HUDEP-2 (cell line): ENCODE measurements around the gene PPP1CC.
"Not testable (repeated sequence)": the region's sequence is repeated elsewhere in the genome, so short reads cannot be mapped to it uniquely, and the experiment has no call there.

Experiments
- DNase-seq, 76 experiments: peaks; one replicate each; lab custom pipeline; 2025; ENCODE audit not compliant: unreplicated experiment in 76 of 76; lab: John Stamatoyannopoulos, UW

Gene PPP1CC

DNA sequence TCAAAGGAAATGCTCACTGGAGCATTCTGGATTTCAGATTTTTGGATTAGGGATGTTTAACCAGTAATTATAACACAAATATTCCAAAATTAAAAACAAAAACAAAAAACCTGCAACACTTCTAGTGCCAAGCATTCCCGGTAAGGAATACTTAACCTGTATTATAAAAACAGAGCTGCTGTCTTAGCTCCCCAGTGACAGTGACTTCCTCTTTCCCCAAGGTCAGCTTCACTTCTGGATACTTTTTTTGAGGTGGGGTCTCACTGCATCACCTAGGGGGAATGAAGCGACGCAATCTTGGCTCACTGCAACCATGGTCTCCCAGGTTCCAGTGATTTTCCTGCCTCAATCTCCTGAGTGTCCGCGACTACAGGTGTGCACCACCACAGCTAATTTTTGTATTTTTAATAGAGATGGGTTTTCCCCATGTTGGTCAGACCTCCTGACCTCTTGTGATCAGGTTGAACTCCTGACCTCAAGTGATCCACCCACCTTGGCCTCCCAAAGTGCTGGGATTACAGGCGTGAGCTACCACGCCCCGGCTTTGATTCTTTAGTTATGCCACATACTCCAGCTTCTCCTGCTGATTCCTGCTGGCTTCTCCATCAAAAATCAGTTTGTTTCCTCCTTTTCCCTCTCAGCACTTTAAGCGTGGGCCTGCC is 15.9 kb downstream of the PPP1CC start:
- DNase-seq: no peak

DNA sequence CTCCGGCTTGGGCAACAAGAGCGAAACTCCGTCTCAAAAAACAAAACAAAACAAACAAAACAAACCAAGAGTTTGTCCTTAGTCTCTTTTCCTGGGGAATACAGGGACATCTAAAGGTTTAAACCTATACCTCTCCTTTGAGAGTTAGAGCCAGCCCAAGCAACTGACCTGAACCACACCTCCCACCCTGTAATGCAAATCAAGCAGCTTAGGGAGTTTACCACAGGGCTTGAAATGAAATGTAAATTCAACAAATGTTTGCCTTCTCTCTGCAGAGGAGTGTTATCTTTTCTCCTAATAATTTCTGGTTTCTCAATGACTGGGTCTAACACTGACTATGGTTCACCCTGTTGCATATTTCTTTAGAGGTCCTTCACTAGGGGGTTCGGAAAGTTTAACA is 16.7 kb downstream of the PPP1CC start:
- no peak for DNase-seq

GRCh38 chr12:110725267-110725666 is 17.4 kb downstream of the PPP1CC start:
- DNase-seq: no peak

DNA sequence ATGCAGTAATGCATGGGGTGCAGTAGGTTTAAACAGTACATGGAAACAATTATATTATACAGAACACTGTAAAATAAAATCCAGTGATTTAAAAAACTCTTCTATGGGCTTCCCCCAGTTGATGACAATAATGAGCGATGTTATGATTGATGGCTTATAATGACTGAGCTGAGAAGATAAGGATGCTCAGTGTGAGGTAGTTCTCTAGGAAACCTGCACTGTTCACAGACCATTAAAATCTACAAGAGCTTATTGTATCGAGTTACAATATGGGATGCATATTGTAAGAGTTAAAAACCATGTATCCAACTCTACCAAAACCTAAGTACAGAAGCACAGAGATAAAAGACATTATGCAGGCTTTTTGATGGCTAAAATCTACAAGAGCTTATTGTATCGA is 19.8 kb downstream of the PPP1CC start:
- not testable (repeated sequence) for DNase-seq

DNA sequence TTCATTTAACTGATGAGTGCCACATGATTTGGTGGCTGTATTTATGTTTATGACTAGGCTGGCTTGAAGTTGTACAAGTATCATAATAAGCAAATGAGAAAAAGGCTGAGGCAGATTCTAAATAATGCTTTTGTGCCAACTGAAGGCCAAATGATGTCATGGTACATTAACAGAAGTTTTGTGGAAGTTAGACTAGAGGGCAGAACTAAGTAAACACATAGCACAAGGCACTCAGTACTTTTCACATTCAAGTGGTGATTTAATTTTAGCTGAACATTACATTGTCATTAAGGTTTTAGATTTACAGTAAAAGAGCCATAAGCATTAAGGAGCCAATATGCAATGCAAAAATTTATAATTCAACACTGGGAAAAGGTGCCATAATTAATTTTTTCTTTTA is 21.1 kb downstream of the PPP1CC start:
- no peak for DNase-seq

GRCh38 chr12:110720516-110720915 is 22.2 kb downstream of the PPP1CC start:
- no peak for DNase-seq

- no peak for DNase-seq
These were observed 24.3 kb downstream of the PPP1CC start for GRCh38 chr12:110718222-110718908.

GRCh38 chr12:110717037-110717436 is 25.7 kb downstream of the PPP1CC start:
- no peak for DNase-seq

- DNase-seq: no peak
These were observed 33.8 kb downstream of the PPP1CC start for GRCh38 chr12:110708917-110709316.

- no peak for DNase-seq
These were observed 37.4 kb downstream of the PPP1CC start for GRCh38 chr12:110705309-110705708.

GRCh38 chr12:110704750-110705149 is 37.9 kb downstream of the PPP1CC start:
- DNase-seq: no peak

DNA sequence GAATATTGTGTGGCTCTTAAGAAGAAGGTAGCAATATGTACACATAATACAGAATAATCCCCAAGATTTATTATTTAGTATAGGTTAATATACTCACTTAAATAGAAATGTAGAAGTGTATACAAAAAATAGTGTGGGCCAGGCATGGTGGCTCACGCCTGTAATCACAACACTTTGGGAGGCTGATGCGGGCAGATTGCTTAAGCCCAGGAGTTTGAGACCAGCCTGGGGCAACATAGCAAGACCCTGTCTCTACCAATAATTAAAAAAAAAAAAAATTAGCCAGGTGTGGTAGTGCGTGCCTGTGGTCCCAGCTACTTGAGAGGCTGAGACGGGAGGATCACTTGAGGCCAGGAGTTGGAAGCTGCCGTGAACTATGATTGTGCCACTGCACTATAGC is 38.5 kb downstream of the PPP1CC start:
- DNase-seq: no peak

DNA sequence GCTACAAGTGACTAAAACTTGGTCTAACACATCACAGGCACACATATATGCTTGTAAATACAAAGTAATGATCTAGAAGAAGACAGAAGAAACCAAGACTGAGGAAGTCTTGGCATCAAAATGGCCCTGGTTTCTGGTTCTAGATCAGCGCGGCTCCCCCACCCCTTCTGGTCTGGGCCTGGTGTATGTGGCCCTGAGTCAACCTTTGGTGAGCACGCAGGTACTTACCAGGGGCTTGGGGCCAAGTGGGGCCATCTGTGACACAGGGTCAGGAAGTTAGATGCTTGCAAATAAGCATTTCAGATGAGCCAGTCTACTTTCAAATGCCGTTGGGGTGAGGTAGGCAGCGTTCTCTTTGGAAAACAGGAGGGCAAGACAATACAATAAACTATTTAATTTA is 40.6 kb downstream of the PPP1CC start:
- no peak for DNase-seq

DNA sequence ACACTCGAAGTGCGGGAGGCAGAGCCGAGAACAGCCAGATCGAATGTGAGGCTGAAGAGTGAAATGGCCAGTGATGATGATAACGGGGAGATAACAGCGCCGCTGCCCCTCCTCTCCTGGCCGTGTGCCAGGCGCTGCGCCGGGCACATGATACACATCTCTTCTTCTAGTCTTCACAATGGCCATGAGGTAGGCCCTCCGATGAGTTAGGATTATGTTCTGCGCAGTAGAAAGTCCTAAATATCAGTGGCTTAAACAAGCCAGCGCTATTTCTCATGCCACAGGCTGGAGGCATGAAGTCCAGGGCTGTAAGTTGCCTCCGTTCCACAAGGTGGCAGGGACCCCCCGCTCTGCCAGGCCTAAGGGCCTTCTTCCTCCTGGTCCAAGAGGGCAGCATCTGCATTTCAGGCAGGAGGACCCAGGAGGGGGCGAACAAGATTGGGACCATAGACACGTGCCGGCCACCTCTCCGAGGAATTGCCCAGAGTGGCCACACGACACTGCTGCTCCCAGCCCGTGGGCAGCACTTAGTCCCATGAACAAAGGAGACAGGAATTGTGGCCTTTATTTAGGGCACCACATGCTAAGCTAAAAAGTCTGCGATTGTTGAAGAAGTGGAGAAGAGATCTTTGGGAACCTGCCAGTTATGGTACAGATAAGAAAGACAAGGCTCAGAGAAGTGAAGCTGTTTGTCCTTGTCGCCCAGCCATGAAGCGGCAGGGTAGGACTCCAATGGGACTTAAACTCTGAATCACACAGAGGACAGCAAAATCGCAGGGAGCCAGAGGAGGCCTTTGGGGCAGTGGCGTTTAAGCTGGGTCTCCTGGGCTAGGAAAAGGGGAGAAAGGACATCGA is 42.9 kb downstream of the PPP1CC start:
- peak in 31 of 76 experiments; percentile 4 to 43 (median 24) for DNase-seq

DNA sequence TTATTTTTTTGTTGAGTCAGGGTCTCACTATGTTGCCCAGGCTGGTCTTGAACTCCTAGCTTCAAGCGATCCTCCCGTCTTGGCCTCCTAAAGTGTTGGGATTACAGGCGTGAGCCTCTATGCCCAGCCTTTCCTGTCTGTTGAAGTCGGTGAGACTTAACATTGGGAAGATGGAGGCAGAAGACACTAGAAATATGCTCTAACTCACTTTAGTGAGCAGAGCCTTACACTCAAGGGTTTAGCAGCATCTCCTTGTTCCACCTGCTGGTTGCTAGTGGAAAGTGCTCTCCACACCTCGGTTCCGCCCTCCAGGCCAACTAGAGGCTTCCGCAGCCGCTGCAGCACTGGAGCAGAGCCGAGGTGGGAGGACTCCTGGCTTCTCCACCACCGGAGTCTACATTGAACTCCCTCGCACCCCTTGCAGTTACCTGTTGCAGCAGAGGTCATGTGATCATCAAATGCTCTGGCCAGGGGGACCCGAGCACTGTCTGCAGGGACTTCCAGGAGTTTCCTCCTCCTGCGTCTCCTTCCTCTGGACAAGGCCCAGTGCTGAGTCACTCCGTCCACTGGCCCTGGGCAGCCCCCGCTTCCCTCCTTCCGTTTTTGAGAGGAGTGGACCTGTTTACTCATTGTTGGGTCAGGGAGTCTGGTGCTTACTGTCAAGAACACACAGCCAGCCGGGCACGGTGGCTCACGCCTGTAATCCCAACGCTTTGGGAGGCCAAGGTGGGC is 44.4 kb downstream of the PPP1CC start:
- peak in 71 of 76 experiments; percentile 18 to 83 (median 59) for DNase-seq

DNA sequence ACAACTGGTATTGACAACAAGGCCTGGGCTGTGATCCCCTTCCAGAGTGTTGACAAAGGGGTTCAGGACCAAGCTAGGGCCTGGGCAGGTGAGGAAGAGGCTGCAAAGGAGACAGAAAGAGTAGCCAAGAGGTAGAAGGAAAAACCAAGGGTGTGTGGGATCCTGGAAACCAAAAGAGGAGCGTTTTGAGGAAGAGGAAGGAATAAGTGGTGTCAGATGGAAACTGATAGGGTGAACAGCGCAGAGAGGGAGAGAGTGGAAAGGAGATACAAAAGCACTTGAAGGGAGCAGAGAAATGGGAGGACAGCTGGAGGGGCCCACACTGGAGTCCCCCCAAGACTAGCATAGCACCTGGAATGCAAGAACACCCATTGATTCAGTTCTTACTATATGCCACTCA is 45.5 kb downstream of the PPP1CC start:
- no peak for DNase-seq

- DNase-seq: no peak
These were observed 46.4 kb downstream of the PPP1CC start for GRCh38 chr12:110696283-110696682.

GRCh38 chr12:110694330-110694901 is 48.3 kb downstream of the PPP1CC start:
- peak in 68 of 76 experiments; percentile 8 to 72 (median 46) for DNase-seq

DNA sequence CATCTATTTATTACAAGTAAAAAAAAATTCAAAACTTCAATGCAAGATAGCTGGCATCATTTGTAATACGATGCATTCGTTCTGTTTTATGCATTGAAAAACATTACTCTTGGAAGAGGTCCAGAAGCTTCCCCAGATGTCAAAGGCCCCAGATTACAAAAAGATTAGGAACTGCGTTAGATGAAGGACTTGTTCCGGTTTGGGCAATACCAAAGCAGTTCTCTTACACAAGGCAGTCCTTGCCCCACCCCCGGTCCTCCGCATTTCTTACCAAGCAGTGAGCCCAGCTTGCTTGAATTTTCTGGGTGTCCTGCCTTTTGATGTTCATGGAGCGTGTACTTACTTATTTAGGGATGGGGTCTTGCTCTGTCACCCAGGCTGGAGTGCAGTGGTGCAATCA is 49.0 kb downstream of the PPP1CC start:
- no peak for DNase-seq

DNA sequence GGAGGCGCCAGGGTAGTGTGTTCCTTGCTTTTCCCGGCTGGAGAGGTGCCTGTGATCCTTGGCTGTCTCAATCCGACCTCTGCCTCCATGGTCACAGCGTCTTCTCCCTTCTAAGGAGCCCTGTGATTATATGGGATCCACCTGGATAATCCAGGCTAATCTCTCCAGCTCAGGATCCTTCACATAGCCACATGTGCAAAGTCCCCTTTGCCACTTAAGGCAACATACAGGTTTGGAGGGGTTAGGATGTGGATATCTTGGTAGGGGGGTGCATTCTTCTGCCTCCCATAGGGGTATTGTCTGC is 52.6 kb downstream of the PPP1CC start:
- DNase-seq: no peak
